ENCODE data around the gene GPR146. TPM values are rescaled to one million over a fixed set of nuclear protein-coding genes. Genes with fewer than 3 reads are reported as not detected.
A peak's percentile ranks its signal among the peaks of the same experiment; 100 is the strongest.

Gene GPR146
- total and polyA plus RNA-seq, 2 of the 13 experiments (the other 11 are each of a cell fraction or from before 2014, with no cell fraction given), result 2.0 to 15.9 TPM

DNA sequence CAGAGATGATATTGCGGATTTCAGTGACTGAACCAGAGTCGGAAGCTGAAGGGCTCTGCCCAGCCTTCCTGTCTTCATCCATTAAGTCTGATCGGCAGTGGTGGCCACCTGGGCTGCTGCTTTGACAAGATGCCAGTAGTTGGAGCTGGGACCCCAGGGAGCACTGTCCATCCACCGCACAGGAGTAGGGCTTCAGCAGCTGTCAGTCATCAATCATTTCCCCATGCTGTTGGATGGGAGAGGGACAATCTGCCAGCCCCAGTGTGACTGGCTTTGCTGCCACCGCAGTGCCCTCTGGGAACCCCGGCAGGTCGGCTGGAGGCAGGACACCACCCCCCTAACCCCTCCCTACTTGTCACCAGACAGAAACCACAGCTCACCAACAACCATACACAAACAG lies 23.0 kb upstream of the GPR146 start:
- Histone ChIP-seq H2AFZ (ENCODE audit: low read length) (no peak overlapping the region), H3K9me3 (ENCODE audit: low read length) (no peaks in the 10 kb centered on the region), H3K4me2 (ENCODE audit: low read depth, low read length) (no peak overlapping the region), H3K9ac (ENCODE audit: insufficient read depth, low read depth, low read length) (no peak overlapping the region), H3K4me1 (ENCODE audit: insufficient read depth, low read length) (peaks cover 17% of the 10 kb centered on the region), H3K27me3 (ENCODE audit: control insufficient read depth in 1 of 2, insufficient read depth in 2 of 2, low read length in 2 of 2) (no peaks in the 10 kb centered on the region), H3K79me2 (ENCODE audit: insufficient read depth, low read length) (peaks cover 7% of the 10 kb centered on the region), H3K36me3 (replicated peaks in 1 of 2; ENCODE audit: control insufficient read depth in 1 of 2, insufficient read depth in 2 of 2, low read length in 2 of 2) (peaks cover 3 to 14% of the 10 kb centered on the region in 2 experiments; a peak in 4 of 5 replicates), H4K20me1 (ENCODE audit: insufficient read depth, low read length) (no peaks in the 10 kb centered on the region), H3K27ac (ENCODE audit: extremely low read length, insufficient read depth, low read length) (no peak overlapping the region), H3K4me3 (replicated peaks in 1 of 3; ENCODE audit: insufficient read depth in 1 of 3, low read depth in 2 of 3, low read length in 3 of 3) (no peak overlapping the region)
- BruUV-seq (replicated peaks), result no TSS peak
- intact Hi-C loops (cut with micrococcal nuclease; ENCODE audit: unreplicated experiment) (no loop called here), in situ Hi-C loops (cut with HindIII; ENCODE audit: extremely low pct_ligation_motif_present, low pct_unique_long_range_greater_than_20kb) (no loop called here)
- ChIA-PET POLR2A (no interaction called here), CTCF (ENCODE audit: low intra/inter-chr PET ratio, low total read pairs) (interaction anchor here (1.4 kb wide), 1 partner anchor 44 kb away, joined by 7 read pairs; no protein-coding TSS in a partner anchor)
- FAIRE-seq (no peak), DNase-seq (ENCODE audit: low spot score) (no peak), ATAC-seq (no peak)
- TF ChIP-seq ONECUT2 (CRISPR knock-in tag; IDR thresholded peaks at IDR 0.05), result no peak
- TF ChIP-seq, protein P1, sequence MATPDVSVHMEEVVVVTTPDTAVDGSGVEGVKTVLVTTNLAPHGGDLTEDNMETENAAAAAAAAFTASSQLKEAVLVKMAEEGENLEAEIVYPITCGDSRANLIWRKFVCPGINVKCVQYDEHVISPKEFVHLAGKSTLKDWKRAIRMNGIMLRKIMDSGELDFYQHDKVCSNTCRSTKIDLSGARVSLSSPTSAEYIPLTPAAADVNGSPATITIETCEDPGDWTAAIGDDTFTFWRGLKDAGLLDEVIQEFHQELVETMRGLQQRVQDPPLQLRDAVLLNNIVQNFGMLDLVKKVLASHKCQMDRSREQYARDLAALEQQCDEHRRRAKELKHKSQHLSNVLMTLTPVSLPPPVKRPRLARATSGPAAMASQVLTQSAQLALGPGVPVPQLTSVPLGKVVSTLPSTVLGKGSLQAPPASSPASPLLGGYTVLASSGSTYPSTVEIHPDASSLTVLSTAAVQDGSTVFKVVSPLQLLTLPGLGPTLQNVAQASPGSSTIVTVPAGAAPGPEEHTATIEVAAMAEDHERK (CRISPR knock-in tag; IDR thresholded peaks at IDR 0.05; ENCODE audit: low read depth), result no peak
- WGBS (ENCODE audit: low lambda C conversion rate), result 100% methylated on average over 4 of the region's 7 CpGs

DNA sequence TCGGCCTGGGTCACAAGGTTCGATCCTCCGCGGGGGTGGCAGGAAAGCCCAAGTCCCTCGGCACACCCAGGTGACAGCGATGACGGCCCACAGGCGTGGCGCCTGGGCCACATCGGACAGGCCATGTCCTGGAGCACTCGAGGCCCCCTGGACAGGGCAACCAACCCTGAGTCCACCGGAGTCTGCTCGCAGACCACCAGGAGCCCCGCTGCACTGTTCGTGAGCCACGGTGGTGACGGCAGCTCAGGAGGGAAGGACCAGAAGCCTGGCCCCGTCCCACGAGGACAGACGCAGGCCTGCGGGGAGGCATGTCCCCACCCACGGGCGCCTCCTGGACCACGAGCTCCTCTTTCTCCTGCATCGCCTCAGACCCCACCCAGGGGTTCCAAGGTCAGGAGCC lies 22.4 kb upstream of the GPR146 start:
- in situ Hi-C loops (cut with HindIII; ENCODE audit: extremely low pct_ligation_motif_present, low pct_unique_long_range_greater_than_20kb), result no loop called here
- FAIRE-seq, result no peak
- POLR2A ChIA-PET, result no interaction called here
- no peaks in the 10 kb centered on the region for H4K20me1 ChIP-seq (ENCODE audit: insufficient read depth, low read length)
- WGBS (ENCODE audit: low lambda C conversion rate), result 96% methylated on average over 14 of the region's 25 CpGs
- H3K9me3 ChIP-seq (ENCODE audit: low read length), result no peaks in the 10 kb centered on the region
- no peak overlapping the region for H3K27ac ChIP-seq (ENCODE audit: extremely low read length, insufficient read depth, low read length)
- H3K79me2 ChIP-seq (ENCODE audit: insufficient read depth, low read length), result peaks cover 12% of the 10 kb centered on the region
- H3K4me3 ChIP-seq (replicated peaks in 1 of 3; ENCODE audit: insufficient read depth in 1 of 3, low read depth in 2 of 3, low read length in 3 of 3), result no peak overlapping the region
- peaks cover 19% of the 10 kb centered on the region for H3K4me1 ChIP-seq (ENCODE audit: insufficient read depth, low read length)
- ATAC-seq, result no peak
- DNase-seq (ENCODE audit: low spot score), result no peak
- intact Hi-C loops (cut with micrococcal nuclease; ENCODE audit: unreplicated experiment), result no loop called here
- TF ChIP-seq ELF4 (CRISPR knock-in tag; IDR thresholded peaks at IDR 0.05; ENCODE audit: borderline replicate concordance) (no peak), AGO2 (optimal IDR thresholded peaks at IDR 0.05; ENCODE audit: low read depth, low read length) (peak; percentile 42)
- H2AFZ ChIP-seq (ENCODE audit: low read length), result no peak overlapping the region
- H3K36me3 ChIP-seq (replicated peaks in 1 of 2; ENCODE audit: control insufficient read depth in 1 of 2, insufficient read depth in 2 of 2, low read length in 2 of 2), result peaks cover 3 to 17% of the 10 kb centered on the region in 2 experiments; a peak in 4 of 5 replicates
- BruUV-seq (replicated peaks), result no TSS peak
- CTCF ChIA-PET (ENCODE audit: low intra/inter-chr PET ratio, low total read pairs), result no interaction called here
- no peaks in the 10 kb centered on the region for H3K27me3 ChIP-seq (ENCODE audit: control insufficient read depth in 1 of 2, insufficient read depth in 2 of 2, low read length in 2 of 2)
- no peak overlapping the region for H3K9ac ChIP-seq (ENCODE audit: insufficient read depth, low read depth, low read length)
- H3K4me2 ChIP-seq (ENCODE audit: low read depth, low read length), result no peak overlapping the region

Measured in HepG2 (cell line).